GM19372 (cell line): Measurements from ENCODE around the gene HDAC8.
A peak's percentile ranks its signal among the peaks of the same experiment; 100 is the strongest.
"Not testable (repeated sequence)": the region's sequence is repeated elsewhere in the genome, so short reads cannot be mapped to it uniquely, and the experiment has no call there.

ENCODE experiments used
- ATAC-seq: cut with Tn5 transposase; IDR thresholded peaks from one replicate; pipeline ENCODE4 v1.9.1; 2021; ENCODE audit warnings: mild to moderate bottlenecking, low read depth, moderate library complexity; ENCODE audit not compliant: unreplicated experiment

Gene HDAC8

GRCh38 chrX:72466493-72466892, 106.2 kb downstream of the HDAC8 start:
- ATAC-seq, result no peak

- no peak for ATAC-seq
Measured at GRCh38 chrX:72465889-72466288, 106.8 kb downstream of the HDAC8 start.

- ATAC-seq, result no peak
Measured at GRCh38 chrX:72461766-72462165, 110.9 kb downstream of the HDAC8 start.

- ATAC-seq, result no peak
Measured at GRCh38 chrX:72461288-72461687, 111.4 kb downstream of the HDAC8 start.

GRCh38 chrX:72460715-72461114, 111.9 kb downstream of the HDAC8 start:
- ATAC-seq, result no peak

GRCh38 chrX:72449034-72449433, 123.6 kb downstream of the HDAC8 start:
- not testable (repeated sequence) for ATAC-seq

GRCh38 chrX:72440764-72441163, 131.9 kb downstream of the HDAC8 start:
- ATAC-seq, result not testable (repeated sequence)

GRCh38 chrX:72436010-72436409, 136.6 kb downstream of the HDAC8 start:
- ATAC-seq, result no peak

- ATAC-seq, result no peak
Measured at GRCh38 chrX:72430405-72430968, 142.2 kb downstream of the HDAC8 start.

- no peak for ATAC-seq
Measured at GRCh38 chrX:72421797-72422196, 150.8 kb downstream of the HDAC8 start.

- no peak for ATAC-seq
Measured at GRCh38 chrX:72409993-72410392, 162.7 kb downstream of the HDAC8 start.

- ATAC-seq, result peak; percentile 75
Measured at GRCh38 chrX:72408885-72409284, 163.8 kb downstream of the HDAC8 start.

- ATAC-seq, result not testable (repeated sequence)
Measured at GRCh38 chrX:72405136-72405535, 167.5 kb downstream of the HDAC8 start.

- ATAC-seq, result no peak
Measured at GRCh38 chrX:72402614-72403013, 170.0 kb downstream of the HDAC8 start.

- ATAC-seq, result no peak
Measured at GRCh38 chrX:72399816-72400215, 172.8 kb downstream of the HDAC8 start.

GRCh38 chrX:72396117-72396516, 176.5 kb downstream of the HDAC8 start:
- no peak for ATAC-seq

GRCh38 chrX:72395237-72395636, 177.4 kb downstream of the HDAC8 start:
- ATAC-seq, result no peak

- ATAC-seq, result no peak
Measured at GRCh38 chrX:72394518-72395170, 178.0 kb downstream of the HDAC8 start.

- ATAC-seq, result no peak
Measured at GRCh38 chrX:72393836-72394517, 178.7 kb downstream of the HDAC8 start.

GRCh38 chrX:72392816-72393800, 179.5 kb downstream of the HDAC8 start:
- ATAC-seq, result no peak

GRCh38 chrX:72392042-72392441, 180.6 kb downstream of the HDAC8 start:
- ATAC-seq, result no peak
